K562 (cell line): ENCODE data around the gene ZNF467. TPM values are rescaled to one million over a fixed set of nuclear protein-coding genes. Genes with fewer than 3 reads are reported as not detected.

ENCODE experiments used
- ARID1B ChIP-seq: fragments of 450-650 bp; IDR thresholded peaks from 2 replicates; pipeline ENCODE4 v1.6.1; 2016; ENCODE audit warnings: antibody characterized with exemption, mild to moderate bottlenecking, inconsistent platforms
- ATF6 ChIP-seq: sonication (generic); formaldehyde crosslinking; IDR thresholded peaks from 2 replicates; pipeline ENCODE4 v1.4.0; 2020; ENCODE audit warnings: mild to moderate bottlenecking, missing genetic modification reagents
- BRF1 ChIP-seq: IDR thresholded peaks from 3 replicates; pipeline ENCODE4 v1.6.1; 2011; ENCODE audit warnings: borderline replicate concordance, mild to moderate bottlenecking; ENCODE audit not compliant: insufficient read length; ENCODE audit errors: extremely low read depth
- CEBPB ChIP-seq: fragments of 450-650 bp; IDR thresholded peaks from 2 replicates; pipeline ENCODE4 v1.6.1; 2016; ENCODE audit warnings: missing genetic modification characterization, missing compliant biosample characterization
- CTCFL ChIP-seq: IDR thresholded peaks from 2 replicates; pipeline ENCODE4 v1.6.1; 2011; ENCODE audit warnings: borderline replicate concordance, low read depth, mild to moderate bottlenecking, moderate library complexity, low read length; ENCODE audit not compliant: insufficient read depth, poor library complexity, severe bottlenecking
- JUNB ChIP-seq: fragments of 450-650 bp; formaldehyde crosslinking; conservative IDR thresholded peaks from 2 replicates; pipeline ENCODE4 v1.4.0; 2020; ENCODE audit warnings: mild to moderate bottlenecking
- KDM2B ChIP-seq: fragments of 250-450 bp; sonication (Bioruptor Pico); IDR thresholded peaks from 2 replicates; pipeline ENCODE4 v1.8.0; 2021; ENCODE audit warnings: mild to moderate bottlenecking, moderate library complexity
- KLF13 ChIP-seq: fragments of 450-650 bp; IDR thresholded peaks from 2 replicates; pipeline ENCODE4 v1.6.1; 2016; ENCODE audit warnings: missing genetic modification characterization, low read depth, mild to moderate bottlenecking, missing compliant biosample characterization, moderate library complexity, borderline replicate concordance
- NFIC ChIP-seq: fragments of 450-650 bp; IDR thresholded peaks from 2 replicates; pipeline ENCODE4 v1.6.1; 2017; ENCODE audit warnings: mild to moderate bottlenecking, inconsistent platforms
- NFRKB ChIP-seq: fragments of 450-650 bp; IDR thresholded peaks from 2 replicates; pipeline ENCODE4 v1.6.1; 2016; ENCODE audit warnings: low read depth
- PKNOX1 ChIP-seq: fragments of 450-650 bp; IDR thresholded peaks from 2 replicates; pipeline ENCODE4 v1.6.1; 2016
- RBBP5 ChIP-seq: fragments of 200-600 bp; sonication (generic); IDR thresholded peaks from 2 replicates; pipeline ENCODE4 v1.6.1; 2012; ENCODE audit warnings: borderline replicate concordance, mild to moderate bottlenecking, low read length, control low read depth, inconsistent platforms; ENCODE audit not compliant: insufficient read depth, poor library complexity, severe bottlenecking
- UBTF ChIP-seq, 2 experiments: IDR thresholded peaks; 2 replicates each; pipeline ENCODE4 v1.6.1; 2012; ENCODE audit warnings: improper control_type of control experiment in 2 of 2, low read depth in 2 of 2, low read length in 2 of 2, borderline replicate concordance in 1 of 2
- ZBTB1 ChIP-seq: sonication (generic); formaldehyde crosslinking; IDR thresholded peaks from 2 replicates; pipeline ENCODE4 v1.8.1; 2023; ENCODE audit warnings: missing genetic modification reagents, low read depth, mild to moderate bottlenecking, borderline replicate concordance
- ZBTB7A ChIP-seq: IDR thresholded peaks from 2 replicates; pipeline ENCODE4 v1.6.1; 2011; ENCODE audit warnings: low read depth, mild to moderate bottlenecking, low read length, moderate library complexity, borderline replicate concordance; ENCODE audit not compliant: control insufficient read depth
- ZNF124 ChIP-seq: sonication (generic); formaldehyde crosslinking; IDR thresholded peaks from 2 replicates; pipeline ENCODE4 v1.8.1; 2022; ENCODE audit warnings: missing genetic modification reagents
- ZNF175 ChIP-seq: fragments of 200-800 bp; sonication (Bioruptor generic); IDR thresholded peaks from 2 replicates; pipeline ENCODE4 v1.6.1; 2016; ENCODE audit warnings: low read depth, mild to moderate bottlenecking, missing genetic modification characterization, missing compliant biosample characterization
- ZNF668 ChIP-seq: fragments of 250-450 bp; sonication (Bioruptor Pico); IDR thresholded peaks from 2 replicates; pipeline ENCODE4 v1.8.0; 2022; ENCODE audit warnings: mild to moderate bottlenecking, inconsistent platforms
- ZSCAN32 ChIP-seq: fragments of 450-650 bp; formaldehyde crosslinking; IDR thresholded peaks from 2 replicates; pipeline ENCODE4 v1.4.0; 2020; ENCODE audit warnings: mild to moderate bottlenecking, moderate library complexity
- polyA plus RNA-seq, 8 experiments: library from polyadenylated mRNA; depleted of rRNA in 4 of 8; stranded (reverse) in 5 of 8; unstranded in 3 of 8; fragments of >200 nt; fragmentation: Nextera tagmentation in 2 of 8; fragmentation: Illumina TruSeq in 1 of 8; extraction: Ambion mirVana in 2 of 8; extraction: Trizol in 1 of 8; gene quantifications; 2 replicates each; pipeline versions ENCODE4 v1.2.1 to v1.2.3, GENCODE V29; 2011 to 2014; ENCODE audit warnings: inconsistent platforms in 1 of 8, missing spikeins in 1 of 8
- total RNA-seq, 7 experiments: library from RNA; depleted of rRNA in 6 of 7; stranded (reverse); fragments of >200 nt in 6 of 7; fragmentation: Illumina TruSeq in 2 of 7; extraction: Trizol in 2 of 7; gene quantifications; 2 replicates each; pipeline versions ENCODE4 v1.2.1 to v1.2.3, GENCODE V29; 2011 to 2021; ENCODE audit warnings: low replicate concordance in 1 of 7

Gene ZNF467
- total and polyA plus RNA-seq, 9 of the 15 experiments (the other 6 are each of a cell fraction or from before 2014, with no cell fraction given) = 0.32 to 14.2 (median 1.7) TPM

- no peak for TF ChIP-seq CTCFL
- TF ChIP-seq JUNB (CRISPR knock-in tag) = no peak
- no peak for TF ChIP-seq NFIC
- no peak for TF ChIP-seq BRF1
- no peak for TF ChIP-seq ZSCAN32 (CRISPR knock-in tag)
- peak; percentile 92; the same call in 1 of the 2 replicates for TF ChIP-seq KDM2B
- TF ChIP-seq RBBP5 = peak; percentile 34
- peak; percentile 49; the same call in 1 of the 2 replicates for TF ChIP-seq ZBTB1 (CRISPR knock-in tag)
- no peak for TF ChIP-seq ZNF175 (CRISPR knock-in tag)
- no peak for TF ChIP-seq ZNF668 (CRISPR knock-in tag)
- peak; percentile 23; the same call in 1 of the 2 replicates for TF ChIP-seq ZBTB7A
- TF ChIP-seq UBTF (IDR thresholded peaks at IDR 0.05; ENCODE audit: borderline replicate concordance in 1 of 2, low read depth in 2 of 2, low read length in 2 of 2) = peak in 1 of 2 experiments; percentile 26; a peak in 1 of 4 replicates
- TF ChIP-seq ARID1B = no peak
- no peak for TF ChIP-seq KLF13 (tag)
- TF ChIP-seq ZNF124 (CRISPR knock-in tag) = no peak
- TF ChIP-seq CEBPB (tag) = no peak
- no peak for TF ChIP-seq PKNOX1
- no peak for TF ChIP-seq ATF6
- TF ChIP-seq NFRKB = no peak
Observed at GRCh38 chr7:149773446-149774236, at the start of gene ZNF467 (continued).
